Fibroblast of skin of scalp (primary cell): Measurements from ENCODE around the gene SYCP2L.
"Not testable (repeated sequence)": the region's sequence is repeated elsewhere in the genome, so short reads cannot be mapped to it uniquely, and the experiment has no call there.

Experiments
- DNase-seq: peaks from one replicate; pipeline ENCODE4 v3.0.0-alpha.2; 2013

The SYCP2L gene

GRCh38 chr6:10957414-10957886 lies 70.6 kb downstream of the SYCP2L start:
- no peak for DNase-seq

GRCh38 chr6:10960171-10960570 lies 73.3 kb downstream of the SYCP2L start:
- no peak for DNase-seq

GRCh38 chr6:10961837-10962236 lies 75.0 kb downstream of the SYCP2L start:
- no peak for DNase-seq

- peak; percentile 95 for DNase-seq
Observed at GRCh38 chr6:10962673-10963072, 75.8 kb downstream of the SYCP2L start.

GRCh38 chr6:10963113-10963512 lies 76.3 kb downstream of the SYCP2L start:
- DNase-seq, result no peak

- DNase-seq, result no peak
Observed at GRCh38 chr6:10964684-10965083, 77.8 kb downstream of the SYCP2L start.

GRCh38 chr6:10968776-10969175 lies 81.9 kb downstream of the SYCP2L start:
- peak; percentile 88 for DNase-seq

- DNase-seq, result no peak
Observed at GRCh38 chr6:10970731-10971130, 83.9 kb downstream of the SYCP2L start.

- no peak for DNase-seq
Observed at GRCh38 chr6:10972196-10972595, 85.3 kb downstream of the SYCP2L start.

GRCh38 chr6:10976571-10976970 lies 89.7 kb downstream of the SYCP2L start:
- no peak for DNase-seq

GRCh38 chr6:10977231-10977968 lies 90.5 kb downstream of the SYCP2L start:
- DNase-seq, result no peak

GRCh38 chr6:10979603-10980002 lies 92.8 kb downstream of the SYCP2L start:
- DNase-seq, result peak; percentile 62

GRCh38 chr6:10981409-10981808 lies 94.6 kb downstream of the SYCP2L start:
- DNase-seq, result no peak

GRCh38 chr6:10984959-10985358 lies 98.1 kb downstream of the SYCP2L start:
- DNase-seq, result not testable (repeated sequence)

- DNase-seq, result no peak
Observed at GRCh38 chr6:10989587-10989986, 102.7 kb downstream of the SYCP2L start.

- DNase-seq, result no peak
Observed at GRCh38 chr6:10991115-10991514, 104.3 kb downstream of the SYCP2L start.

- no peak for DNase-seq
Observed at GRCh38 chr6:10993896-10994295, 107.0 kb downstream of the SYCP2L start.

GRCh38 chr6:10995114-10995707 lies 108.4 kb downstream of the SYCP2L start:
- DNase-seq, result no peak

GRCh38 chr6:10999994-11000393 lies 113.1 kb downstream of the SYCP2L start:
- DNase-seq, result peak; percentile 83

GRCh38 chr6:11002176-11002575 lies 115.3 kb downstream of the SYCP2L start:
- DNase-seq, result no peak

GRCh38 chr6:11003297-11003696 lies 116.4 kb downstream of the SYCP2L start:
- DNase-seq, result not testable (repeated sequence)

GRCh38 chr6:11006061-11006460 lies 119.2 kb downstream of the SYCP2L start:
- DNase-seq, result peak; percentile 79

GRCh38 chr6:11007715-11008608 lies 121.1 kb downstream of the SYCP2L start:
- peak; percentile 37 for DNase-seq
